Kidney tubule cell (primary cell): ENCODE measurements around the gene UBE2F.
A peak's percentile ranks its signal among the peaks of the same experiment; 100 is the strongest.
"Not testable (repeated sequence)": the region's sequence is repeated elsewhere in the genome, so short reads cannot be mapped to it uniquely, and the experiment has no call there.

ENCODE experiments used
- DNase-seq: peaks from one replicate; pipeline ENCODE4 v3.0.0-alpha.2; 2018; ENCODE audit warnings: low spot score

UBE2F gene

GRCh38 chr2:238053191-238053776, 86.5 kb downstream of the UBE2F start:
- DNase-seq: peak; percentile 13

- DNase-seq: no peak
These were observed 89.0 kb downstream of the UBE2F start for GRCh38 chr2:238055841-238056240.

- DNase-seq: not testable (repeated sequence)
These were observed 91.1 kb downstream of the UBE2F start for GRCh38 chr2:238057696-238058575.

- no peak for DNase-seq
These were observed 92.7 kb downstream of the UBE2F start for GRCh38 chr2:238059505-238059904.

- DNase-seq: no peak
These were observed 93.3 kb downstream of the UBE2F start for GRCh38 chr2:238060096-238060541.

- DNase-seq: peak; percentile 97
These were observed 93.9 kb downstream of the UBE2F start, which contains the start of gene SCLY for GRCh38 chr2:238060542-238061314. TSS of gene SCLY (plus strand) at chr2:238061001. CDS start at chr2:238061055, 54 bp downstream.

GRCh38 chr2:238061315-238062202, 94.7 kb downstream of the UBE2F start:
- peak; percentile 59 for DNase-seq

- no peak for DNase-seq
These were observed 96.8 kb downstream of the UBE2F start for GRCh38 chr2:238063414-238064189.

GRCh38 chr2:238064376-238064775, 97.6 kb downstream of the UBE2F start:
- DNase-seq: peak; percentile 55

- peak; percentile 24 for DNase-seq
These were observed 98.4 kb downstream of the UBE2F start for GRCh38 chr2:238065071-238065846.

- no peak for DNase-seq
These were observed 99.4 kb downstream of the UBE2F start for GRCh38 chr2:238066218-238066617.

GRCh38 chr2:238066718-238067117, 99.9 kb downstream of the UBE2F start:
- DNase-seq: not testable (repeated sequence)

GRCh38 chr2:238067939-238068338, 101.1 kb downstream of the UBE2F start:
- no peak for DNase-seq

GRCh38 chr2:238069021-238069709, 102.4 kb downstream of the UBE2F start:
- no peak for DNase-seq

GRCh38 chr2:238069877-238070276, 103.1 kb downstream of the UBE2F start:
- peak; percentile 33 for DNase-seq

- DNase-seq: no peak
These were observed 108.6 kb downstream of the UBE2F start for GRCh38 chr2:238075397-238075796.

GRCh38 chr2:238077292-238077691, 110.5 kb downstream of the UBE2F start:
- no peak for DNase-seq

GRCh38 chr2:238079874-238080327, 113.1 kb downstream of the UBE2F start:
- no peak for DNase-seq

- no peak for DNase-seq
These were observed 113.7 kb downstream of the UBE2F start for GRCh38 chr2:238080518-238080917.
